ENCODE results near the gene MRPS5.
A peak's percentile ranks its signal among the peaks of the same experiment; 100 is the strongest.
"Not testable (repeated sequence)": the region's sequence is repeated elsewhere in the genome, so short reads cannot be mapped to it uniquely, and the experiment has no call there.

MRPS5 gene

DNA sequence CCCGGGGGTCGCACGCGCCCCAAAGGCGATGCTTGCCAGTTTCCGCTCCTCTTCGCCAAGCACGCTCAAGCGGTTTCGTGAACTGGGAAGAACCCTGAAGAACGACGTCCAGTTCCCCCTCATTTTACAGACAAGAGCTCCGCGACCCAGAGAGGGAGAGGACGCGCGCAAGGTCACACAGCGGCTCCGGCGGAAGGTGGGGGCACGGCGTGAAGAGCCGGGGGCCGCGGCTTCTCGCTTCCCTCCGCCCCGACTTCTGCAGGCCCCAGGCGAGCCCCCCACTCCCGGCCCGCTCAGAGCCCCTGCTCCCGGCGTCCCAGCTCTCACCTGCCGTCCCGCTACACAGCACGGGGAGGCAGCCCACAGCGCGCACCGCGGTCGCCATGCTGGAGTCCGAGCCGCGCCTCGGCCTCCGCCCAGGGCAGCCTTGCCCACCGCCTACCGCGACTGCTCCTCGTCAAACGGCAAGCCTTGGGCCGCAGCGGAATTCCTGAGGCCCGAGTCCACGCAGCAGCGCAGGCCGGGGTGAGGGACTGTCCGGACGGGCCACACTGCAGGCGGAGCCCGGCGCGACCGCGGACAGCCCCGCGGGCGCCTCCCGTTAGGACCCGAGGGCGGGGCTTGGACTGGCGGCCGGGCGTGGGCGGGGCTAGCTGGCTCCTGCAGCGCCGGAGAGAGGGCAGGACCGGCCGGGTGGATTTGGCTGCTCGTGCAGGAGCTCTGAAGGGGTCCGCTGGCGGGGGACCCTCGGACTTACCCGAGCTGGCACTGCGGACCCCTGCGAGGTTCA is at the start of gene MRPS5:
MRPS5 (minus strand) TSS at position 402 of the 790 bp plus-strand sequence; CDS start at position 385, 17 bp downstream.
- peak; percentile 73 to 75 for DNase-seq (ENCODE audit: low read depth in 2 of 2, low spot score in 1 of 2)

DNA sequence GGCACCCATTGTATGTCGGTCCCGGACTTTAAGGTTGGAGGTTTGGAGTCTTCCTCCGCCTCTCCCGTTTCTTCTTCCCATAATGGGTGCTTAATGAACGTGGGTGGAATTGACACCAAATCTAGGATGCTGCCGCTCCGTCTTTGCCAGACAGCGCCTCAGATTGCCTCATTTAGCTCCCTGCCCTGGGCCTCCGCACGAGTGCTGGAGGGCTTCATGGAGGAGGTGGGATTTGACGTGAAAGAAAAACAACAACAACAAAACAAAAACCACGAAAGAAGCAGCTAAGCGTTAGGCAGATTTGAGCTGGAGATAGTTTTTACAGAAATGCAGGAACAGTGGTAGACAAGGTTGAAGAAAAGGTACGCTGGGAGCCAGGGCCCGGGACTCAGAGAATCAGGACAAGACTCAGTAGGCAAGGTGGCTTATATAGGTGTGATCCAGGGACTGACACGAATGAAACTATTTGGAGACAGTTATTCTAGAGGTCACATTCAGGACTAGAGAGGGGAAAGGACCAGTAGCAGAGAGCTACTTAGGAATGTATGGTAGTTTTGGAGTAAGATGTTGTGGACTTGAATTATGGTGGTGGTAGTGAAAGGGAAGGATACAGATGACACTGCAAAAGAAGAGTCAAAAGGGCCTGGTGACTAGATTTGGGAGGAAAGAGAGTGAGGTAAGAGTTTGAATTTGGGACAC is 44.6 kb upstream of the MRPS5 start:
- no peak for DNase-seq (ENCODE audit: low read depth in 2 of 2, low spot score in 1 of 2)

DNA sequence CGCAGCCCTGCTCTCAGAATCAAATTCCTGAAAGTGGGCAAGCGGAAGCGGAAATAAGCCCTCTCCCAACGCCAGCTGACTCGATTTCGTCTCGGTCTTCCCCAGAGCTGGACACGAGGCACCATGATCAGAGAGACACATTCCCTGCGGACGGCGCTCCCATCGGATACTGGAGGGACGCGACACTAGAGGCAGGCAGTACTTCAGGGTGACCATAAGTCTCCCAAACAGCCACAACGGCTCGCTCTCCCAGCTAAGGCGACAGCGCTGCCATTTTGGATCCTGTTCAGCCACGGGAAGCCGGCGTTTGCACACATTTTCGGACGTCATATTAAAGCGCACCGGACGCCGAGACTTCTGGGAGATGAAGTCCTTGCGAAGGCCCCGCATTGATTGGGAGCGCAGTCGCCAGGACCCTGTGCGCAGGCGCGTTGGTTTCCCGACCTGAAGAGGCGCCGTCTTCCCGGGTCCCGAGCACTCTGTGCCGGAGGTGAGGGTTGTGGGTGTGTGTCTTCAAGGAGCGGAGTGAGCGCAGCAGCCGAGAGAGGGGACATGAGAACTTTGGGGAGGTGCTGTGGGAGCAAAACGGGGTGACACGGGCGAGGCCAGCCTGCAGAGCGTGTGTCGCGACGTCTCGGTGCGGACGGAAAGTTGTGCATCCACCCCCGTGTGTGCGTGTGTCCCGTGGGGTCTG is 43.9 kb upstream of the MRPS5 start, which contains the start of gene ZNF2:
ZNF2 (plus strand) TSS at position 439 of the 694 bp plus-strand sequence. CDS start 10,418 bp downstream, outside the sequence.
- DNase-seq (ENCODE audit: low read depth in 2 of 2, low spot score in 1 of 2): peak; percentile 96

DNA sequence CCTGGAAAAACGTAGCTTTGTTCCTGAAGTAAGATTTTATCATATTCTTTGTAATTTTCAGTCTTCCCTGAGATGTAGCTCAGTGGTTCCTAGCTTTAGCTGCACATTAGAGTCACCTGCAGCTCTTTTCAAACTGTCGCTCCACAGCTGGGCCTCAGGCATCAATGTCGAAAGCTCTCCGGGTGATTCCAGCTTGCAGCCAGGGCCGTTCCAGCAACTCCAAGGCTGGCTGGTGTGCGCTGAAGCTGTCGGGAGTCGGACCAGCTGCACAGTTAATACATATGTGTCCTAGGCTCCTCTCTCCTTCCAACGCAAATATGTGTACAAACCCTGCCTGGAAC is 43.4 kb upstream of the MRPS5 start:
- DNase-seq (ENCODE audit: low read depth in 2 of 2, low spot score in 1 of 2): no peak

DNA sequence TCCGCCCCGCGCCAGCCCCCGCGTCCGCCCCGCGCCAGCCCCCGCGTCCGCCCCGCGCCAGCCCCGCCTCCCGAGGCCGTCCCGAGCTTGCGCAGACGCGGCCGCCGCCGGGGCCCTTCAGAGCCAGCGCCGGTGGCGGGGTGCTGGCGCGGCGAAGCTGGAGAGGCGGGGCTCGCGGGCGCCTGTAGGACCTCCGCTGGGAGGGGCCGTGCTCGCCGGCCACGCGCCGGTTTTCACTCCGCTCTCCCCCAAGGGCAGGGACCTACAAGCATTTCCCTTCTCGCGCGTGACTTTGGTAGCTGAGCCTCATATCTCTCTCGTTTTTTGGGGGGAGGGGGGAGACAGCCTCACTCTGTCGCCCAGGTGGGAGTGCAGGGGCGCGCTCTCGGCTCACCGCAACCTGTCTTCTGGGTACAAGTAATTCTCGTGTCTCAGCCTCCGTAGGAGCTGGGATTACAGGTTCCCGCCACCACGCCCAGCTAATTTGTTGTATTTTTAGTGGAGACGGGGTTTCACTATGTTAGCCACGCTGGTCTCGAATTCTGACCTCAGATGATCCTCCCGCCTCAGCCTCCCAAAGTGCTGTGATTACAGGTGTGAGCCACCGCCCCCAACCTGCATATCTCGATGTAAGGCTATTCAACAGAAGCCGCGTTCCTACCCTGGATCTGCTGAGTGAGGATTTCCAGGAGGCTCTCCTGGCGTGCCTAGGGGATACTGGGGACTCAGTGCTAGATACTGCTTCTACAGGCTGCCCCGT is 38.3 kb upstream of the MRPS5 start, which contains the start of gene ZNF514:
ZNF514 (minus strand) TSS at position 159 of the 760 bp plus-strand sequence. CDS start 6,595 bp downstream, outside the sequence.
- peak in 1 of 2 donors; percentile 62 for DNase-seq (ENCODE audit: low read depth in 2 of 2, low spot score in 1 of 2)

DNA sequence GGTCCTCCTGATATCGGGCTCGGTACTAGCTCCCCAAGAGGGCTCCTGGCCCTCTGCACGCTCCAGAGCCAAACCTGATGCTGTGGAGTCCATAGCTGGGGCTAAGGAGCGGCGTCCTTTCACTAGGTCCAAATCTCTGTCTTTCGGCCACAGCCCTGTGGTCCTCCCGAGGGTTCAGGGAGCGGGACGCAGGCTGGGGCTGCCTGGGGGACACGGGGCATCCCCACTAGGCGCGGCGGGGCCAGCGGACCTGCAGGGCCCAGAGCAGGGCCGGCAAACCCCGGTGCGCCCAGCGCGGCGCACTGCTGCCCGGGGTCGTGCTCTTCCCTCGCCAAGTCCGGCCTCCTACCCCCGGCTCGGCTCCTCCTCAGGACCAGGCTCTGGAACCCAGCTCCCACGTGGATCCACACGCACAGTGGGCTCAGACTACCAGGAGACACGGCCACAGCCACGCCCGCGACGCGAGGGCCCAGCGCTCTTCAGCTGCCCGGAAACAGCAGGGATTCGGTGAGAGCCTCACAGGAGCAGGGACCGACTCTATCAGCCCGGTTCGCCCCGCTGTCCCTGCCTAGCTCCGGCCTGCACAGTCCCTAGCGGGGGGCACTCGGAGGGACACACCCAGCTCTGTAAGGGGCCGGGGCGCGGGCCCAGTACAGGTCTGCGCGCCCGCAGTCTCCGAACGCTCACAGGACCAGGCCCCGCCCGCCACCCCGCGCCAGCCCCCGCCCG is 37.4 kb upstream of the MRPS5 start:
- no peak for DNase-seq (ENCODE audit: low read depth in 2 of 2, low spot score in 1 of 2)

DNA sequence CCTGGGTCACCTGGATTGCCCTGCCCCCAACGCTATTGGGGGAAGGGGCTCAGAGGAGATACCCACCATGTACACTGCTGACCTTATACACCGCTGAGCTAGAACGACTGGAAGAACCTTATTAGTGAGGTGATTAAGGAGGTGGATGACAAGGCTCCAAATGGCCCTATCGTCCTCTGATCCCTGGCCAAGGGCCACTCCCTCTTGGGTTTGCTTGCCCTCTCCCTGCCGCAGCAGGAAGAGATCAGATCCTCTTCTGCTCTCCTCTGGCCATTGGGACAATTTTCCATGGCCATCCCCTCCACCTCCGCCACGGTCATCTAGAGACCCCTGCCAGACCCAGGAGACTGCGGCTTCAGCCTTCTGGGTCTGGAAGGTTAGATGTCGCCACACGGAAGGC is 36.8 kb upstream of the MRPS5 start:
- no peak for DNase-seq (ENCODE audit: low read depth in 2 of 2, low spot score in 1 of 2)

DNA sequence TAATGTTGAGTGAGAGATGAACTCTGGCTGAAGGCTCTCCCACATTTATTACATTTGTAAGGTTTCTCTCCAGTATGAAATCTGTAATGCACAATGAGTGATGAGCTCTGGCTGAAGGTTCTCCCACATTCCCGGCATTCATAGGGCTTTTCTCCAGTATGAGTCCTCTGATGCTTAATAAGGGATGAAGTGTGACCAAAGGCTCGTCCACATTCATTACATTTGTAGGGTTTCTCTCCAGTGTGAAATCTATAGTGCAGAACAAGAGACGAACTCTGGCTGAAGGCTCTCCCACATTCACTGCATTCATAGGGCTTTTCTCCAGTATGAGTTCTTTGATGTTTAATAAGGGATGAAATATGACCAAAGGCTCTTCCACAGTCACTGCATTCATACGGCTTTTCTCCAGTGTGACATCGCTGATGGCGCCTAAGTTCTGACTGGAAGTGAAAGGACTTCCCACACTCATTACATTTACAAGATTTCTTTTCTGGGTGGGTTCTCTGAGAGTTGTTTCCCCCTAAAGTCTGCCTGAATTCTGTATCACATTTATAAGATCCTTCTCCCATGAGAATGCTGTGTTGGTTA is 27.9 kb upstream of the MRPS5 start:
- no peak for DNase-seq (ENCODE audit: low read depth in 2 of 2, low spot score in 1 of 2)

DNA sequence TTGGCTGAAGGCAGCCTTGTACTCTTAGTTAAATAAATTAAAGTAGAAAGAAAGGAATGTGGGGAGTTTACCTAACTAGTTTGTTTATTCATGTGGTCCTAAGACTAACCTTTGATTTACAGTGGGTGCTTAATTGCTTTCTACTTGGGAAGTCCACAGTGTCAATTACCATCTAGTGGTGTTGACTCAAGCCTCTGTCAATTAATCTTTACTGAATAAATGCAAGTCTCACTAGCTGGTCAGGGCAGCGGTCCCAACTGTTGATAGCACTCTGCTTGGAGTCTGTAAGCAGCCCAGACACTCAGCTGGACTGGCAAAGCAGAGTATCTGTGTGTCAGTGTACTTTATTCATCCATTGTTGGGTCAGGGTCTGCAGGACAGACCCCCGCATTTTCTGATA is 22.2 kb upstream of the MRPS5 start:
- no peak for DNase-seq (ENCODE audit: low read depth in 2 of 2, low spot score in 1 of 2)

DNA sequence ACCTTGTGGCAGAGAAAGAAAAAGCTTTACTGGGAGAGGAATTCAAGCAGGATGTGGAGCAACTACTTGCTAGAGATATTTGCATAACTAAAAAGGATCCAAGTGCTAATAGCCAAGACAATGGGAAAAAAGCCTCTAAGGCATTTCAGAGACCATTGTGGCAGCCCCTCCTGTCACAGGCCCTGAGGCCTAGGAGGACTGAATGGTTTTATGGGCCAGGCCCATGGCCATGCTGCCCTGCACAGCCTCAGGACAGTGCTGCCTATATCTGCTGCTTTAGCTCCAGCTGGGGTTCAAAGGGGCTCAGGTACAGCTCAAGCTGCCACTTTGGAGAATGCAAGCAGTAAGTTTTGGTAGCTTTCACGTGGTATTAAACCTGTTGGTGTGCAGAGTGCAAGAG is 17.1 kb upstream of the MRPS5 start:
- no peak for DNase-seq (ENCODE audit: low read depth in 2 of 2, low spot score in 1 of 2)

DNA sequence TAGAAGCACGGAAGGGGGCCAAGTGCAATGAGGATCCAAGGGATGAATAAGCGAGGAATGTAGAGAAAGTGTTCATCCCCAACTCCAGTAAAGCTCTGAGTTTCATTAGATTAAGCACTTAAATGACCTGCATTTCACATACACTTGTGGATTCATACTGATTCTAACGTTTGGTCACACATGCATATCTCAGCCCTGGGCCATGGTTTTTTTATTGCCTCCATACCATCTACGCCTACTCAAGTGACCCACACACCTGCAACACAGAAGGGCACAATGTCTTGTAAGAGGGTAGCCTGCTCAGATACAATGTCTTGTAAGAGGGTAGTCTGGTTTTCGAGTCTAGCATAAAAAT is 566 bp upstream of the MRPS5 start:
- no peak for DNase-seq (ENCODE audit: low read depth in 2 of 2, low spot score in 1 of 2)

DNA sequence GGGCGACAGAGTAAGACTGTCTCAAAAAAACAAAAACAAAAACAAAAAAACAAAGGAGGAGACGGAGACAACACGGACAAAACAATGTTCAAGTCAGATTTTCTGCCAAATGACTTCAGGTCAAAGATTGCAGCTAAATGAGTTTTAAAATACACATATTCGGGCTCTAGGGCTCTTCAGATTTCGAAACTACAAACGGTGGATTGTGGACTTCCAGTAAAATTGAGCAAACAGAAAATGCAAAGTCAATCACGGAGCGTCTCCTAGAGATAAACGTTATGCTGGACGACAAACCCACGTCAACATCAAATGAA is 558 bp downstream of the MRPS5 start:
- DNase-seq (ENCODE audit: low read depth in 2 of 2, low spot score in 1 of 2): no peak

DNA sequence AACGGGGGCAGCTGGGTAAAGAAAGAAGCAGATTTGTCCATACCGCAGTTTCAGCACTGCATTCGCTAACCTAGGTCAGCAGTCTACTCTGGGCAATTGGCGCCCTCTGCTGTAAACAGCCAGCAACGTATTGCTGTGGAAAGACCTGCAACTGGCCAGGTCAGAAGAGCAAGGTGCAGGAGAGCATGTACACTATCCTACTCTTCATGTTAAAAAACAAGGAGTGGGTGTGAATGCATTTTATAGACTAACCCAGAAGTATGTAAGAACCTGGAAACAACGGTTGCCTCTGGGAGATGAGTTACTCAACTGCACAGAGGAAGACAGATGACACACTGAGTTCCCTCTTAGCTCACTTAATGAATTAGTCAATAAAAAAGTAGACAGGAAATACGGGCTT is 6.2 kb downstream of the MRPS5 start:
- peak; percentile 32 to 54 for DNase-seq (ENCODE audit: low read depth in 2 of 2, low spot score in 1 of 2)

DNA sequence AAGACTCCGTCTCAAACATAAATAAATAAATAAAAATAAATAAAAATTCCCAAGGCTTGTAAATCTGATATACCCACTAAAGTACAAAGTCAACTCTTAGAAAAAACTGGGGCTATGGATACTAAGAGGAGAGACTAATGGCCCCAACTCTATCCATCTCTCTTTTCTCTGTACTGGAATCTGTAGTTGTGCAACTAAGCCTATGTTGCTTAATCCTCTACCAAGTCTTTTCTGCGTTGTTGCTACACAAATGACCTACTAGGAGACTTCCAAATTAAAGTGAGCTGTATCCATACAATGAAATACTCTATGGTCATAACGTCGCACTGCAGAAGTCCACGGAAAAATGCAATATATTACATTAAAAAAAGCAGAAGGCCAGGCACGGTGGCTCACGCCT is 8.1 kb downstream of the MRPS5 start:
- no peak for DNase-seq (ENCODE audit: low read depth in 2 of 2, low spot score in 1 of 2)

DNA sequence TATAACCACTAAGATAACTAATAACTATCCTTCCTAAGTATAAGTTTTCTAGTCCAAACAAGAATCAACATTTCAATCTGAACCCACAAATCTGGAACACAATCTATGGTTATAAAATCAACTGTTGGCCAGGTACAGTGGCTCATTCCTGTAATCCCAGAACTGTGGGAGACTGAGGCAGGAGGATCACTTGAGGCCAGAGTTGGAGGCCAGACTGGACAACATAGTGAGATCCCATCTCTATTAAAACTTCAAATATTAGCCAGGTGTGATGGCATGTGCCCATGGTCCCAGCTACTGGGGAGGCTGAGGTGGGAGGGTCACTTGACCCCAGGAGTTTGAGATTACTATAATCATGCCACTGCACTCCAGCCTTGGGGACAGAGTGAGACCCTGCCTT is 11.2 kb downstream of the MRPS5 start:
- DNase-seq (ENCODE audit: low read depth in 2 of 2, low spot score in 1 of 2): no peak

DNA sequence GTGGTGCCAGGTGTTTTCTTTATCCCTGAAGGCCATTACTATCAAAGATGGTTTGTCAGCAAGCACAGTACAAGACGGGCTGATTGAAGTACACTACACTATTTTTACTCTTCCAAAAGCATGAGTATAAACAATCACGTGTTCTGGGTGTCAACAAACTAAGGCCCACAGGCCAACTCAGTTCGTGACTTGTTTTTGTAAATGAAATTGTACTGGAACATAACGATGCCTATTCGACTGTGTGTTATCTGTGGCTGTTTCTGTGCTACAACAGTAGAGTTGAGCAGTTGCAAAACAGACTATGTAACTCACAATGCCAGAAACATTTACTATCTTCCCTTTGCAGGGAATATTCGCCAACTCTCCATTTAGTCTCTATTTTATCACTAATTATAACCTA is 12.3 kb downstream of the MRPS5 start:
- no peak for DNase-seq (ENCODE audit: low read depth in 2 of 2, low spot score in 1 of 2)

DNA sequence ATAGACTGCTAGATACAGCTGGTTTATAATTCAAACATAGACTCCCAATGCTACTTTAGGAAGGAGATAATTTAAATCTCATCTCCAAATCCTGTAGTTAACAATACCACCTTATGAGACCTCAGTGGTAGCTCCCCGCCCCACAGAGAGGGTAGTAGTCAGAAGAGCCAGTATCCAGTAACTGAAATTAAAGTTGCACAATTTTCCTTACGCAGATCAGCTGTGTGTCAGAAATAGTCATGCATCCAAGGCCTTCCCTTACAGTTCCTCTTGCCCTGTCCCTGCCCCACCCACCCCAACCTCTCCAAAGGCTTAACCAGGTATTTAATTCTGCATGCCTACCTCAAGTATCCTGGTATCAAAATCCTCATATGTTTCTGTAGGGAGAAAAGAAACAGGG is 15.5 kb downstream of the MRPS5 start:
- DNase-seq (ENCODE audit: low read depth in 2 of 2, low spot score in 1 of 2): no peak

DNA sequence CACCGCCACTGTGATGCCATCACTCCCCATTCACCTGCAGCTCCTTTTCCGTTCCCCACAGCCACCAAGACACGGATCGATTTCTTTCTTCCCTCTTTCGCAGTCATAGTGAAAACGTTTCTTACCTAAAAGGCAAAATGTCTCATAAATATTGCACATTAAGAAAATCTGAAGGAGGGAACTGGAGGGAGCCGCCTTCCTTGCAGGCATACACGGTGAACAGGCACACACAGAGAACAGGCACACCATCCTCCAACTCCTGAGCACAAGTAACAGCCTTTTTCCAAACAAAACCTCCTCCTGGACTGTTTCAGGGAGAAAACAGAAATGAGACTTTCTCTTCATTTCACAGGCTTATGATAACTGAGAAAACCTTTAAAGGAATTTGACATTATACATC is 17.0 kb downstream of the MRPS5 start:
- DNase-seq (ENCODE audit: low read depth in 2 of 2, low spot score in 1 of 2): no peak

DNA sequence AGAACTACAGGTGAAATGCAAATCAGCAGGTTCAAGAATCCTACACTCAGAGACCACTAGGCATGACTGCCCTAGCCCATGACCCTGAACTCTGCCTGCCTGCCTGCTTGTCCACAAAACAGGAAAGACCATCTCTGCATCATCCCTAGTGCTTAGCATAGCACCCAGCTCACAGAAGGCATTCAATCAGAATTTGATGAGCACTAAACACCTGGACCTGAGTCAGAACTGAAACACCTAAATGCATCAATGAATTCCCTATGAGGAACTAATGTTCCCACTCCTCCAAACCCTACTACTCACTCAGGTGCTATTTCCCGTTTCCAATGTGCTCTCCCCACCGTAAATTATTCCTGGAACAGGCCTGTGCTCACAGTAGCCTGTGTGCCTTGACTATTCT is 21.7 kb downstream of the MRPS5 start:
- DNase-seq (ENCODE audit: low read depth in 2 of 2, low spot score in 1 of 2): no peak

DNA sequence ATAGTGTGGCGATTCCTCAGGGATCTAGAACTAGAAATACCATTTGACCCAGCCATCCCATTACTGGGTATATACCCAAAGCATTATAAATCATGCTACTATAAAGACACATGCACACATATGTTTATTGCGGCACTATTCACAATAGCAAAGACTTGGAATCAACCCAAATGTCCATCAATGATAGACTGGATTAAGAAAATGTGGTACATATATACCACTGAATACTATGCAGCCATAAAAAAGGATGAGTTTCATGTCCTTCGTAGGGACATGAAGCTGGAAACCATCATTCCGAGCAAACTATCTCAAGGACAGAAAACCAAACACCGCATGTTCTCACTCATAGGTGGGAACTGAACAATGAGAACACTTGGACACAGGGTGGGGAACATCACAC is 23.3 kb downstream of the MRPS5 start:
- not testable (repeated sequence) for DNase-seq (ENCODE audit: low read depth in 2 of 2, low spot score in 1 of 2)

Data from stimulated activated CD8-positive, alpha-beta memory T cell treated with anti-CD3 and anti-CD28 coated beads, Interleukin-4, amount 100 ng/mL, for 1 hour (primary cell).